Right lobe of liver (tissue), 4 donors: ENCODE measurements around the gene MPG.

Source experiments
- POLR2A ChIP-seq: fragments of 450-650 bp; IDR thresholded peaks from one replicate; pipeline ENCODE4 v1.6.1; 2017; ENCODE audit warnings: antibody characterized with exemption, mild to moderate bottlenecking
- TF ChIP-seq, protein P1 (sequence below), 4 donors: fragments of 200-600 bp in 3 of 4; fragments of 450-650 bp in 1 of 4; IDR thresholded peaks; one replicate each; pipeline versions ENCODE4 v1.5.1 to v1.8.0; 2016 to 2022; ENCODE audit warnings: antibody characterized with exemption in 4 of 4, mild to moderate bottlenecking in 2 of 4
- donor health status: DM: no; HTN: no; CAD: no.
- donor health status: DM: no; HTN: no; CAD: no.
- donor health status: DM: no; HTN: yes; CAD: no.

DNA sequence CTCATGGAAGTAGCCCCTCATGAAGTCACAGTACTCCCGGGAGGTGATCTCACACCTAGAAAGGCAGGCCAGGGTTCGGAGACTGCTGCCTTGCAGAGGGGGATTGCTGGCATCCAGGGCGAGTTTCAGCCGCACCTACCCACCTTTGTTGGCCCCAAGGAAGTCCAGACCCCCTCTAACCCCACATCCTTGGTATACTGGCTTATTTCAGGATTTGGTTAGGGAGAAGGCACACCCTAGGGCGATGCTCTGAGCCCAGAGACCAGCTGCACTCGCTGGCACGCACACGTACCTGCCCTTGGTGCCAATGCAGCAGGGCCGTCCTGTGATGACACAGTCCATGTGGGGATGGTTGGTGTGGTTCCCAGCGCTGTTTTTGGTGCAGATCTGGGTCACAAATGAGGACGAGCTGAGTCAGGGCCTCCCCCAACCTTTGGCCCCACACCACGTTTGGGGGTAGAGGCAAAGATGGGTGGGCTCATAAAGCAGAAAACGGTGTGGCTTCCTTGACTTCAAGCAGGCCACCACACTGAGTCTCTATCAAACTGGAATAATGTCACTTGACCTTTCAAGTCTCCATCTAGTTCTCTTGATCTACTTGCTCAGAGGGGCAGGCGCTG lies 18.5 kb upstream of the MPG start:
- no peak for TF ChIP-seq POLR2A
- TF ChIP-seq, protein P1, sequence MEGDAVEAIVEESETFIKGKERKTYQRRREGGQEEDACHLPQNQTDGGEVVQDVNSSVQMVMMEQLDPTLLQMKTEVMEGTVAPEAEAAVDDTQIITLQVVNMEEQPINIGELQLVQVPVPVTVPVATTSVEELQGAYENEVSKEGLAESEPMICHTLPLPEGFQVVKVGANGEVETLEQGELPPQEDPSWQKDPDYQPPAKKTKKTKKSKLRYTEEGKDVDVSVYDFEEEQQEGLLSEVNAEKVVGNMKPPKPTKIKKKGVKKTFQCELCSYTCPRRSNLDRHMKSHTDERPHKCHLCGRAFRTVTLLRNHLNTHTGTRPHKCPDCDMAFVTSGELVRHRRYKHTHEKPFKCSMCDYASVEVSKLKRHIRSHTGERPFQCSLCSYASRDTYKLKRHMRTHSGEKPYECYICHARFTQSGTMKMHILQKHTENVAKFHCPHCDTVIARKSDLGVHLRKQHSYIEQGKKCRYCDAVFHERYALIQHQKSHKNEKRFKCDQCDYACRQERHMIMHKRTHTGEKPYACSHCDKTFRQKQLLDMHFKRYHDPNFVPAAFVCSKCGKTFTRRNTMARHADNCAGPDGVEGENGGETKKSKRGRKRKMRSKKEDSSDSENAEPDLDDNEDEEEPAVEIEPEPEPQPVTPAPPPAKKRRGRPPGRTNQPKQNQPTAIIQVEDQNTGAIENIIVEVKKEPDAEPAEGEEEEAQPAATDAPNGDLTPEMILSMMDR (IDR thresholded peaks at IDR 0.05) = no peak
